Small intestine (tissue), 7 donors: ENCODE results near the gene ACTR3. TPM values are rescaled to one million over a fixed set of nuclear protein-coding genes. Genes with fewer than 3 reads are reported as not detected.
"Not testable (repeated sequence)": the region's sequence is repeated elsewhere in the genome, so short reads cannot be mapped to it uniquely, and the experiment has no call there.

ENCODE experiments used
- DNase-seq, 2 donors: peaks; one replicate each; pipeline versions ENCODE4 v3.0.0 to v3.0.0-alpha.2; 2013
- FAIRE-seq: peaks from 2 replicates; lab custom pipeline; 2012; peaks lifted over from hg19 to GRCh38; lab: Jason Lieb, UNC
- H3K27ac ChIP-seq, 3 donors: one replicate each; pipeline ENCODE4 v1.5.1; 2013; ENCODE audit warnings: low read length in 2 of 3, mild to moderate bottlenecking in 2 of 3, control low read depth in 1 of 3, inconsistent platforms in 1 of 3, low read depth in 1 of 3, moderate library complexity in 1 of 3
- H3K27me3 ChIP-seq, 3 donors: one replicate each; pipeline ENCODE4 v1.6.1; 2013; ENCODE audit warnings: low read length in 3 of 3, inconsistent platforms in 1 of 3; ENCODE audit not compliant: control insufficient read depth in 3 of 3, insufficient read depth in 3 of 3
- H3K36me3 ChIP-seq, 3 donors: one replicate each; pipeline ENCODE4 v1.6.1; 2013; ENCODE audit warnings: low read length in 3 of 3, inconsistent platforms in 1 of 3, low read depth in 1 of 3, mild to moderate bottlenecking in 1 of 3, moderate library complexity in 1 of 3; ENCODE audit not compliant: control insufficient read depth in 3 of 3, insufficient read depth in 2 of 3
- H3K4me1 ChIP-seq, 3 donors: one replicate each; pipeline ENCODE4 v1.6.1; 2013; ENCODE audit warnings: low read length in 2 of 3, inconsistent platforms in 1 of 3, low read depth in 1 of 3, mild to moderate bottlenecking in 1 of 3, moderate library complexity in 1 of 3; ENCODE audit not compliant: control insufficient read depth in 3 of 3, insufficient read depth in 2 of 3
- H3K4me3 ChIP-seq, 3 donors: one replicate each; pipeline ENCODE4 v1.5.1; 2013; ENCODE audit warnings: low read length in 3 of 3, control low read depth in 1 of 3, inconsistent platforms in 1 of 3, low read depth in 1 of 3, mild to moderate bottlenecking in 1 of 3, moderate library complexity in 1 of 3
- H3K9me3 ChIP-seq, 2 donors: one replicate each; pipeline ENCODE4 v1.6.1; 2013; ENCODE audit warnings: low read depth in 1 of 2, low read length in 1 of 2; ENCODE audit not compliant: control insufficient read depth in 2 of 2, insufficient read depth in 1 of 2
- WGBS, 3 donors: extraction: QIAGEN DNeasy Blood & Tissue Kit; methylation state at CpG; one replicate each; pipeline ENCODE4 v1.1.7; 2013; 5-methylcytosine and 5-hydroxymethylcytosine counted together
- polyA plus RNA-seq, 4 donors: library from polyadenylated mRNA; stranded (reverse) in 3 of 4; unstranded in 1 of 4; fragments of 200-250 nt in 3 of 4; fragments of 120-200 nt in 1 of 4; gene quantifications; one replicate each; pipeline versions ENCODE4 v1.2.1 to v1.2.3, GENCODE V29; 2013
- donor health status: healthy with polysubstance abuse.
- donor health status: control.
- donor health status: control.
- donor health status: Bipolar disorder and iron deficiency.
- donor health status: healthy.

ACTR3 gene
- polyA plus RNA-seq, 4 donors: 78.9 to 137 (median 95.4) TPM

DNA sequence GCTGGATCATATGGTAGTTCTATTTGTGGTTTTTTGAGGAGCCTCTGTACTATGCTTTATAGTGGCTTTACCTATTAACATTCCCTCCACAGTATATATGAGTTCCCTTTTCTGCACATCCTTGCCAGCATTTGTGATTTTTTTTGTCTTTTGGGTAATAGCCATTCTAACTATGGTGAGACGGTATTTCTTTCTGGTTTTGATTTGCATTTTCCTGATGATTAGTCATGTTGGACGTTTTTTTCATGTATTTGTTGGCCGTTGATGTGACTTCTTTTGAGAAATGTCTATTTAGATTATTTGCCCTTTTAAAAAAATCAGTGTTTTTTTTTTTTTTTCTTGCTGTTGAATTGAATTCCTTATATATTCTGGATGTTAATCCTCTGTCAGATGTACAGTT is 31.1 kb downstream of the ACTR3 start:
- no peaks in the 10 kb centered on the region for H3K9me3 ChIP-seq
- no peaks in the 10 kb centered on the region for H3K4me1 ChIP-seq
- 71 to 84% (median 73%) methylated on average over 3 of the region's 3 CpGs for WGBS, 3 donors
- DNase-seq: no peak
- peaks cover 0 to 14% (median 13%) of the 10 kb centered on the region in 3 donors for H3K36me3 ChIP-seq
- no peaks in the 10 kb centered on the region for H3K27me3 ChIP-seq
- H3K4me3 ChIP-seq: no peak overlapping the region
- FAIRE-seq: no peak
- H3K27ac ChIP-seq: no peak overlapping the region

DNA sequence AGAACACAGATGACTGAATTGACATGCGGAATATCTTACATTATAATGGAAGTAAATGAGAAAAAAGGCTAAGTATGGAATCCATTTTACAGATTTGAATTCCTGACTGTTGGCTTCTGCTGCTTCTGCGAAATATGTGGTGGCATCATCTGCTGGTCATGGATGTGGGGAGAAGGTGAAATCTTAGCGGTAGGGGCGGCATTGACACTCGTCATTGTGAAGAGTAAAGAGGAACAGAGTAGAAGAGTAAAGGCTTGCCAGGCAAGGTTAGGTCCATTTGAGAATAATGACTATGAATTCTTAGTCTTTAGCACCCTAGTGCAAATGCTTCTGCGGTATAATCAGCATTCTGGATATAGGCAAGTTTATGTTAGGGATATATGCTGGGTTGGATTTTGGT is 32.4 kb downstream of the ACTR3 start:
- FAIRE-seq (no peak), DNase-seq (no peak)
- 94 to 98% (median 95%) methylated on average over 6 of the region's 6 CpGs for WGBS, 3 donors
- Histone ChIP-seq H3K4me3 (no peak overlapping the region), H3K27me3 (no peaks in the 10 kb centered on the region), H3K4me1 (no peaks in the 10 kb centered on the region), H3K36me3 (peaks cover 2 to 16% (median 13%) of the 10 kb centered on the region in 3 donors), H3K9me3 (no peaks in the 10 kb centered on the region), H3K27ac (no peak overlapping the region)

DNA sequence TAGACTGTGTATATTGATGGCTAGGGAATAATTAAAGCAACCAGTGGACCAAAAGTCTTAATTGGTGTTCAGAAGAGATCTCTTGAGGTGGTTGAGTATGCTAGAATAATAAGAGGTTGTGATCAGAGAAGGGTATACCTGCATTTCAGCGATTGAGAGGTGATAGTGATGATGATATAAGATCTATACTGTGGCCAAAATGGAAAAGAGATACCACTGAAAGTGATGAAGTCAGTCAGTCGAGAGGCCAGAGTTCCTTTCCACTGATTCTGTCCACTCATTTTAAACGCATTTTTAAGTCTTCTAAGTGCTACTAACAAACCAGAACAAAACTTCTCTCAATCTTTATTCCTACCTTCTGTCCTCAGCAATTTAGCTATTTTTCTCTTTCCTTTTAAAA is 32.9 kb downstream of the ACTR3 start:
- peaks cover 2 to 15% (median 13%) of the 10 kb centered on the region in 3 donors for H3K36me3 ChIP-seq
- no peaks in the 10 kb centered on the region for H3K4me1 ChIP-seq
- H3K27ac ChIP-seq: no peak overlapping the region
- no peak overlapping the region for H3K4me3 ChIP-seq
- H3K27me3 ChIP-seq: no peaks in the 10 kb centered on the region
- H3K9me3 ChIP-seq: no peaks in the 10 kb centered on the region
- DNase-seq: no peak
- FAIRE-seq: no peak
- WGBS, 3 donors: 64 to 79% (median 77%) methylated on average over 3 of the region's 3 CpGs

DNA sequence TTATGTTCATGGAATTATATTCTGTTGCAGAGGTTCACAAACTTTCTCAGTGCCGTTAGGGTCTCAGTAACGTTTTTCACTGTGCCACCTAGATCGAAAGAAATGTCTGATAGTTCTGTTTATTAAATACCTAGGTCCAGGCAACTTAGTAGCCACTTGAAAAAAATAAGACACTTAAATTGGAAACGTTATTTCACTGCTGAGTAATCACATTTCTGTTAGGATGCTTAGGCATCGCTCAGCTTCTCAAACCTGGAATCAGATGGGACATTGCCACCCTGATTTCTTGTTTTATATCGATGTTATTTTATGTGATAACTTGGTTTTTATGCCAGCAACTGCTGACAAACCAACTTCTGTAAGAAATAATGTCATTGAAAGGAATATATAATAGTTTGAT is 36.0 kb downstream of the ACTR3 start:
- Histone ChIP-seq H3K9me3 (no peaks in the 10 kb centered on the region), H3K4me3 (no peak overlapping the region), H3K27me3 (no peaks in the 10 kb centered on the region), H3K4me1 (no peaks in the 10 kb centered on the region), H3K36me3 (peaks cover 2 to 18% (median 14%) of the 10 kb centered on the region in 3 donors), H3K27ac (no peak overlapping the region)
- FAIRE-seq: no peak
- WGBS, 3 donors: 73 to 88% (median 79%) methylated on average over 6 of the region's 6 CpGs
- DNase-seq: no peak

DNA sequence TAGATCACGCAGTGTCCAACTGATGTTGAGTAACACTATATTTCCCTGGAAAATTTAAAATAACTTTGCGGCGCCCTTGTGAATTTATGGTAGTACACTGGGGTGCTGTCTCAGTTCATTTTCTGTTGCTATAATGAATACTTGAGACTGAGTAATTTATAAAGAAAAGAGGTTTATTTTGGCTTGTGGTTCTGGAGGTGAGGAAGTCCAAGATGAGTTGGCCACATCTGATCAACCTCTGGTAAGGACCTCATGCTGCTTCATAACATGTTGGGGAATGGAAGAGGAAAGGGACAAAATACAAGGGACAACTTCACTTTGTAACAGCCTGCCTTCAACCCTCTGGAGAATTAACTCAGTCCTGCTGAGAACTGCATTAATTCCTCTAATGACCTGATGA is 36.4 kb downstream of the ACTR3 start:
- FAIRE-seq: no peak
- H3K27me3 ChIP-seq: no peaks in the 10 kb centered on the region
- no peak overlapping the region for H3K4me3 ChIP-seq
- H3K27ac ChIP-seq: no peak overlapping the region
- 97 to 99% (median 98%) methylated on average over 3 of the region's 3 CpGs for WGBS, 3 donors
- DNase-seq: no peak
- H3K9me3 ChIP-seq: no peaks in the 10 kb centered on the region
- no peaks in the 10 kb centered on the region for H3K4me1 ChIP-seq
- peaks cover 2 to 18% (median 14%) of the 10 kb centered on the region in 3 donors for H3K36me3 ChIP-seq

DNA sequence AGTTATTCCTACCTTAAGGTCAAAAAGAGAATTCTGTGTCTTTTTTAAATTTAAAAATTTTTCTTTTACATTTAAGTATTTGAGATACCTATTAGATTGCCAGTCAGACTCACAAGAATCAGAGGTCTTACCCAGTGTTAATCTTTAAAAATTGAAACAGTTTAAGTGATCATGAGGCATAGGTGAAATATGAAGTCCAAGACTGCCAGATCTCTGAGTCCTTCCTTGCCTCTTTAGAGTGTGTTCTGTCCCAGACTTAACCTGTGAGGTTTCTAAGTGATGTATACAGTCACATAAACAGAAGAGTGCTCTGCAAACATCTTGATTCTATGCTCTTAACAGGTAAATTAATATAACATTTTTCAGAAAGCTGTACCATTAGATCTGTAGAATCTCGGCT is 40.6 kb downstream of the ACTR3 start:
- Histone ChIP-seq H3K4me1 (no peaks in the 10 kb centered on the region), H3K36me3 (peaks cover 2 to 17% (median 16%) of the 10 kb centered on the region in 3 donors), H3K27me3 (no peaks in the 10 kb centered on the region), H3K27ac (no peak overlapping the region), H3K4me3 (no peak overlapping the region), H3K9me3 (no peaks in the 10 kb centered on the region)
- WGBS, 3 donors: 90 to 100% (median 96%) methylated on average over 1 of the region's 1 CpG
- no peak for DNase-seq
- FAIRE-seq: no peak

DNA sequence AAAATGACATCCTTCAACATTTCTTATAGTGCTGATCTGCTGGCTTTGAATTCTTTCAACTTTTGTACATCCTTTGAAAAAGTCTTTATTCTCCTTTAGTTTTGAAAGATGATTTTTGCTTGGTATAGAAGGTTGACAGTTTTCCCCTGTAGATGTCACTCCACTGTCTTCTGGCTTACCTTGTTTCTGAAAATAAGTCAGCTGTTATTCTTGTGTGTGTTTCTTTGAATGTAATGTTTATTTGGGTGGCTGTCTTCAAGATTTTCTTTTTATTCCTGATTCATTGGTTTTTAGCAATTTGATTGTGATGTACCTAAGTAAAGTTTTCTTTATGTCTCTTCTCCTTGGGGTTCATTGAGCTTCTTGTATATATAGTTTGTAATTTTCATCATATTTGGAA is 47.6 kb downstream of the ACTR3 start:
- FAIRE-seq (no peak), DNase-seq (peak in 1 of 2 donors; percentile 2)
- no peaks in the 10 kb centered on the region for H3K4me1 ChIP-seq
- H3K36me3 ChIP-seq: peaks cover 6 to 22% (median 16%) of the 10 kb centered on the region in 3 donors
- peaks cover 0 to 17% of the 10 kb centered on the region in 2 donors for H3K9me3 ChIP-seq
- no peak overlapping the region for H3K27ac ChIP-seq
- H3K27me3 ChIP-seq: no peaks in the 10 kb centered on the region
- H3K4me3 ChIP-seq: no peak overlapping the region

DNA sequence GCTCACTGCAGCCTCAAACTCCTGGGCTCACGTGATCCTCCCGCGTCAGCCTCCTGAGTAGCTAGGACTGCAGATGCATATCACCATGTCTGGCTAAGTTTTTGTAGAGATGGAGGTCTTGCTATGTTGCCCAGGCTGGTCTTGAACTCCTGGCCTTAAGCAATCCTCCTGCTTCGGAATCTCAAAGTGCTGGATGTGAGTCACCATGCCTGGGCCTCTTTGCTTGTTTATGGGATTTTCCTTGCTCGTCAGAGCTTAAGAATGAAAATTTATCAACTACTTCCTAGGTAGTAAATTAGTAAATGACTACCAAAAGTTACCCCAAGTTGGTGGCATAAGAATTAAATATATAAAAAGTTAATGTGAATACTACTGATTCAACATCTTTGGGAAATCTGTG is 51.0 kb downstream of the ACTR3 start:
- Histone ChIP-seq H3K27ac (no peak overlapping the region), H3K27me3 (no peaks in the 10 kb centered on the region), H3K4me3 (no peak overlapping the region), H3K36me3 (peaks cover 11 to 22% (median 12%) of the 10 kb centered on the region in 3 donors), H3K4me1 (no peaks in the 10 kb centered on the region), H3K9me3 (peaks cover 0 to 19% of the 10 kb centered on the region in 2 donors)
- FAIRE-seq (no peak), DNase-seq (no peak)
- WGBS, 3 donors: 87 to 99% (median 95%) methylated on average over 5 of the region's 5 CpGs

DNA sequence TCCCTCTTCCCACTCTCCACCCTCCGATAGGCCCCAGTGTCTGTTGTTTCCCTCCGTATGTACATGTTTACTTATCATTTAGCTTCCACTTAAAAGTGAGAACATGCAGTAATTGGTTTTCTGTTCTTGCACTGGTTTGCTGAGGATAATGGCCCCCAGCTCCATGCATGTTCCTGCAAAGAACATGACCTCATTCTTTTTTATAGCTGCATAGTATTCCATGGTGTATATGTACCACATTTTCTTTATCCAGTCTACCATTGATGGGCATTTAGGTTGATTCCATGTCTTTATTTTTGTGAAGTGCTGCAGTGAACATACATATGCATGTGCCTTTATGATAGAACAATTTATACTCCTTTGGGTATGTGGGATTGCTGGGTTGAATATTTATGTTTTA is 55.9 kb downstream of the ACTR3 start:
- WGBS, 3 donors: 94 to 98% (median 98%) methylated on average over 2 of the region's 2 CpGs
- peaks cover 5 to 26% (median 17%) of the 10 kb centered on the region in 3 donors for H3K36me3 ChIP-seq
- not testable (repeated sequence) for FAIRE-seq, H3K27ac ChIP-seq, H3K4me3 ChIP-seq, H3K9me3 ChIP-seq, DNase-seq, H3K27me3 ChIP-seq, H3K4me1 ChIP-seq
